B cell (primary cell): ENCODE measurements around the gene THAP8. TPM values are rescaled to one million over a fixed set of nuclear protein-coding genes. Genes with fewer than 3 reads are reported as not detected.
A peak's percentile ranks its signal among the peaks of the same experiment; 100 is the strongest.

Experiments
- ATAC-seq: fragments of 200-7000 bp; cut with Tn5 transposase; one replicate; pipeline ENCODE4 v1.10.0; 2021; ENCODE audit warnings: low read depth, mild to moderate bottlenecking, moderate number of reproducible peaks, moderate library complexity
- CTCF ChIA-PET: fragments of 350-600 bp; sonication (Branson Sonifier 250); formaldehyde crosslinking; loops from one replicate; lab custom pipeline; 2021; ENCODE audit warnings: antibody characterized with exemption, inconsistent platforms; lab: Charles Lee
- POLR2A ChIA-PET: fragments of 350-600 bp; sonication (Branson Sonifier 250); formaldehyde crosslinking; loops from one replicate; lab custom pipeline; 2021; ENCODE audit warnings: antibody characterized with exemption; lab: Charles Lee
- DNase-seq: peaks from one replicate; pipeline ENCODE4 v3.0.0; 2013
- H2AFZ ChIP-seq: 2 replicates; pipeline ENCODE4 v1.6.1; 2012; ENCODE audit warnings: mild to moderate bottlenecking, low read depth, low read length; ENCODE audit not compliant: insufficient read depth, poor library complexity, severe bottlenecking
- H3K27ac ChIP-seq, 2 donors: 1 replicate in 1 of 2; 2 replicates in 1 of 2; pipeline ENCODE4 v1.5.1; 2012 to 2013; ENCODE audit warnings: low read length in 2 of 2, mild to moderate bottlenecking in 2 of 2, moderate library complexity in 1 of 2
- H3K27me3 ChIP-seq, 4 experiments: fragments of 200-600 bp in 1 of 4; sonication (generic) in 1 of 4; replicated peaks in 1 of 4; 1 replicate in 2 of 4; 2 replicates in 2 of 4; pipeline versions ENCODE4 v1.6.1 to v1.7.0; 2013 to 2016; ENCODE audit warnings: low read length in 3 of 4, mild to moderate bottlenecking in 2 of 4, mixed read lengths in 1 of 4, moderate library complexity in 1 of 4; ENCODE audit not compliant: insufficient read depth in 4 of 4, control insufficient read depth in 3 of 4; ENCODE audit errors: control extremely low read depth in 1 of 4
- H3K36me3 ChIP-seq, 2 experiments: replicated peaks in 1 of 2; 1 replicate in 1 of 2; 2 replicates in 1 of 2; pipeline versions ENCODE4 v1.6.1 to v1.7.1; 2013; ENCODE audit warnings: low read length in 1 of 2; ENCODE audit not compliant: insufficient read depth in 2 of 2, control insufficient read depth in 1 of 2; ENCODE audit errors: control extremely low read depth in 1 of 2, extremely low read depth in 1 of 2
- H3K4me1 ChIP-seq, 2 donors: fragments of 200-600 bp in 1 of 2; sonication (generic) in 1 of 2; 1 replicate in 1 of 2; 2 replicates in 1 of 2; pipeline versions ENCODE4 v1.5.1 to v1.6.1; 2013 to 2017; ENCODE audit warnings: low read length in 2 of 2; ENCODE audit not compliant: control insufficient read depth in 2 of 2, insufficient read depth in 2 of 2
- H3K4me2 ChIP-seq: replicated peaks from 2 replicates; pipeline ENCODE3; 2012; ENCODE audit warnings: mild to moderate bottlenecking, low read depth, low read length; ENCODE audit not compliant: poor library complexity, severe bottlenecking
- H3K4me3 ChIP-seq, 5 experiments: fragments of 200-600 bp in 1 of 5; sonication (generic) in 1 of 5; 1 replicate in 3 of 5; 2 replicates in 2 of 5; pipeline versions ENCODE4 v1.5.1 to v1.7.0; 2011 to 2016; ENCODE audit warnings: low read length in 4 of 5, mild to moderate bottlenecking in 4 of 5, low read depth in 2 of 5, control low read depth in 1 of 5, moderate library complexity in 1 of 5; ENCODE audit not compliant: insufficient read depth in 1 of 5; ENCODE audit errors: control extremely low read depth in 1 of 5, extremely low read depth in 1 of 5
- H3K79me2 ChIP-seq: fragments of 200-600 bp; sonication (generic); one replicate; pipeline ENCODE4 v1.6.0; 2016; ENCODE audit warnings: low read length; ENCODE audit not compliant: control insufficient read depth, insufficient read depth
- H3K9ac ChIP-seq: fragments of 200-600 bp; sonication (generic); 2 replicates; pipeline ENCODE4 v1.6.1; 2017; ENCODE audit warnings: mild to moderate bottlenecking, low read length, moderate library complexity
- H3K9me3 ChIP-seq, 3 donors: one replicate each; pipeline versions ENCODE4 v1.6.1 to v1.7.1; 2013; ENCODE audit warnings: low read length in 2 of 3; ENCODE audit not compliant: control insufficient read depth in 2 of 3, insufficient read depth in 1 of 3; ENCODE audit errors: control extremely low read depth in 1 of 3
- H4K20me1 ChIP-seq: 2 replicates; pipeline ENCODE4 v1.6.0; 2012; ENCODE audit warnings: mild to moderate bottlenecking, low read length; ENCODE audit not compliant: insufficient read depth, control insufficient read depth, poor library complexity, severe bottlenecking
- H3K27ac Mint-ChIP-seq: one replicate; pipeline ENCODE4 v1.8.0; 2021; ENCODE audit warnings: mixed read lengths
- H3K27me3 Mint-ChIP-seq: one replicate; pipeline ENCODE4 v1.8.0; 2021; ENCODE audit warnings: mixed read lengths
- H3K4me1 Mint-ChIP-seq: one replicate; pipeline ENCODE4 v1.8.0; 2021; ENCODE audit warnings: mixed read lengths
- H3K4me3 Mint-ChIP-seq: one replicate; pipeline ENCODE4 v1.8.0; 2021; ENCODE audit warnings: mixed read lengths
- H3K9me3 Mint-ChIP-seq: one replicate; pipeline ENCODE4 v1.8.0; 2022; ENCODE audit warnings: mixed read lengths; ENCODE audit not compliant: insufficient read depth
- EZH2 ChIP-seq: IDR thresholded peaks from 2 replicates; pipeline ENCODE4 v1.6.1; 2012; ENCODE audit warnings: borderline replicate concordance, low read depth, mild to moderate bottlenecking, moderate library complexity, low read length; ENCODE audit not compliant: insufficient read depth, poor library complexity, severe bottlenecking
- WGBS: methylation state at CpG from one replicate; pipeline ENCODE4 v1.1.5; 2013; ENCODE audit warnings: missing lambda C conversion rate; ENCODE audit not compliant: insufficient coverage; 5-methylcytosine and 5-hydroxymethylcytosine counted together
- intact Hi-C: fragments of 100-400 bp; cut with micrococcal nuclease; formaldehyde crosslinking; loops from one replicate; pipeline ENCODE4 v1.10.0; 2022
- polyA plus RNA-seq: library from polyadenylated mRNA; depleted of rRNA; stranded (reverse); fragments of >200 nt; gene quantifications from 2 replicates; pipeline ENCODE4 v1.2.3, GENCODE V29; 2012
- total RNA-seq, 2 donors: library from RNA; stranded (reverse); fragments of 120-200 nt in 1 of 2; gene quantifications; 1 replicate in 1 of 2; 2 replicates in 1 of 2; pipeline versions ENCODE4 v1.2.3 to v1.2.4, GENCODE V29; 2013 to 2022
- TF ChIP-seq, protein P1 (sequence below): fragments of 200-600 bp; IDR thresholded peaks from one replicate; pipeline ENCODE4 v1.8.0; 2022; ENCODE audit warnings: antibody characterized with exemption, mild to moderate bottlenecking

Gene THAP8
- total and polyA plus RNA-seq, 2 donors (not counting 1 experiment from before 2014, with no cell fraction given), result 4.5 to 5.7 TPM

DNA sequence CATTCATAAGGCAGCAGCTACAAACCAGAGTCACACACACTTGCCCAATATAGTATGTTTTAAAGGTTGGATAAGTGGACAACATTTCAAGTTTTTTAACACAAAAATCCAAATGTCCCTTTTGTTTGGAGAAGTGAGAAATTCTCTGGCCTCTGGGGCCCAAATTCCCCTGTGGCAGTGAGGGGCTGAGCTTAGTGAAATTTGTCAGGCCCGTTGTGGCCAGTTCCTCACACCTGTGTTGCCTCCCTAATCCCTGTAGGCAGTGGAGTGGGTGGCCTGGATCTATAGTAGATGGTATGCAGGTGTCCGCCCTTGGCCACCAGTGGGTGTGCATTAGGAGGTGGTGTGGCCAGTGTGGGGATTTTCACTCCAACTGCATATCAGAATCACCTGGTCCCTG lies 7.3 kb upstream of the THAP8 start:
- no peak for ATAC-seq
- no peak overlapping the region for H3K4me2 ChIP-seq

DNA sequence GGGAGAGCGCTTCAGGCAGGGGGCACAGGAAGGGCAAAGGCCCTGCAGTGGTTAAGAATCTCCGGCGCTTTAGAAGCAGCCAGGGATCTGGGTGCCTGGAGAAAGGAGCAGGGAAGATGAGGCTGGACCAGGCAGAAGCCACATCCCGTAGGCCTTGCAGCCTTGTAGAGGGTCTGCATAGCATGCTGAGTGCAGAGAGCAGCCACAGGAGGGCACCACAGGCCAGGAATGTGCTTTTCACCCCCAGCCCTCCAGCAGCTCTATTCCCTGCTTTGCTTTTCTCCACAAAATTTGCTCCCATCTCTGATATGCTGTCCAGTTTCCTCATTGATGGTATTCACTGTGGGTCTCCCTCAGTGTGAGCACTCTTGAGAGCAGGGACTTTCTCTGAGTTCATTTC lies 6.3 kb upstream of the THAP8 start:
- H3K79me2 ChIP-seq, result peaks cover 18% of the 10 kb centered on the region
- no peak overlapping the region for H3K9ac ChIP-seq
- no peak overlapping the region for H2AFZ ChIP-seq
- TF ChIP-seq, protein P1, sequence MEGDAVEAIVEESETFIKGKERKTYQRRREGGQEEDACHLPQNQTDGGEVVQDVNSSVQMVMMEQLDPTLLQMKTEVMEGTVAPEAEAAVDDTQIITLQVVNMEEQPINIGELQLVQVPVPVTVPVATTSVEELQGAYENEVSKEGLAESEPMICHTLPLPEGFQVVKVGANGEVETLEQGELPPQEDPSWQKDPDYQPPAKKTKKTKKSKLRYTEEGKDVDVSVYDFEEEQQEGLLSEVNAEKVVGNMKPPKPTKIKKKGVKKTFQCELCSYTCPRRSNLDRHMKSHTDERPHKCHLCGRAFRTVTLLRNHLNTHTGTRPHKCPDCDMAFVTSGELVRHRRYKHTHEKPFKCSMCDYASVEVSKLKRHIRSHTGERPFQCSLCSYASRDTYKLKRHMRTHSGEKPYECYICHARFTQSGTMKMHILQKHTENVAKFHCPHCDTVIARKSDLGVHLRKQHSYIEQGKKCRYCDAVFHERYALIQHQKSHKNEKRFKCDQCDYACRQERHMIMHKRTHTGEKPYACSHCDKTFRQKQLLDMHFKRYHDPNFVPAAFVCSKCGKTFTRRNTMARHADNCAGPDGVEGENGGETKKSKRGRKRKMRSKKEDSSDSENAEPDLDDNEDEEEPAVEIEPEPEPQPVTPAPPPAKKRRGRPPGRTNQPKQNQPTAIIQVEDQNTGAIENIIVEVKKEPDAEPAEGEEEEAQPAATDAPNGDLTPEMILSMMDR, result peak; percentile 23
- no peak for TF ChIP-seq EZH2
- ChIA-PET CTCF (interaction anchor here (0.6 to 1.4 kb wide), 3 partner anchors 67 to 434 kb away, joined by 4 to 7 read pairs (median 5); no protein-coding TSS in a partner anchor), POLR2A (no interaction called here)
- intact Hi-C loops, result no loop called here
- peaks cover 1 to 4% of the 10 kb centered on the region in 2 donors for H3K4me1 ChIP-seq
- no peaks in the 10 kb centered on the region for H3K27me3 Mint-ChIP-seq
- no peaks in the 10 kb centered on the region for H3K9me3 ChIP-seq
- peaks cover 4% of the 10 kb centered on the region for H3K4me1 Mint-ChIP-seq
- H3K27ac ChIP-seq, result no peak overlapping the region
- 93% methylated on average over 4 of the region's 4 CpGs for WGBS
- H3K27ac Mint-ChIP-seq, result no peak overlapping the region
- H3K4me2 ChIP-seq, result no peak overlapping the region
- DNase-seq (peak; percentile 29), ATAC-seq (no peak)
- no peak overlapping the region for H3K4me3 ChIP-seq
- no peaks in the 10 kb centered on the region for H4K20me1 ChIP-seq
- H3K4me3 Mint-ChIP-seq, result no peak overlapping the region
- no peaks in the 10 kb centered on the region for H3K9me3 Mint-ChIP-seq
- no peaks in the 10 kb centered on the region for H3K27me3 ChIP-seq
- H3K36me3 ChIP-seq, result no peaks in the 10 kb centered on the region

More for the DNA sequence above, 7.3 kb upstream of the THAP8 start:
- no peak overlapping the region for H3K27ac ChIP-seq
- H3K27me3 ChIP-seq, result no peaks in the 10 kb centered on the region
- no peak overlapping the region for H3K4me3 Mint-ChIP-seq
- ChIA-PET CTCF (interaction anchor here (1.1 to 1.4 kb wide), 2 partner anchors 66 to 108 kb away, joined by 5 to 7 read pairs; no protein-coding TSS in a partner anchor), POLR2A (no interaction called here)
- no peaks in the 10 kb centered on the region for H3K9me3 ChIP-seq
- intact Hi-C loops, result no loop called here
- no peaks in the 10 kb centered on the region for H3K9me3 Mint-ChIP-seq
- WGBS, result 44% methylated on average over 1 of the region's 2 CpGs
- no peak overlapping the region for H2AFZ ChIP-seq
- H3K4me1 ChIP-seq, result no peaks in the 10 kb centered on the region
- H3K27ac Mint-ChIP-seq, result no peak overlapping the region
- TF ChIP-seq, protein P1, result no peak
- TF ChIP-seq EZH2, result no peak
- no peaks in the 10 kb centered on the region for H3K27me3 Mint-ChIP-seq
- no peaks in the 10 kb centered on the region for H3K4me1 Mint-ChIP-seq
- no peak overlapping the region for H3K4me3 ChIP-seq
- no peaks in the 10 kb centered on the region for H3K36me3 ChIP-seq
- DNase-seq, result no peak
- no peaks in the 10 kb centered on the region for H4K20me1 ChIP-seq
- no peak overlapping the region for H3K9ac ChIP-seq
- peaks cover 18% of the 10 kb centered on the region for H3K79me2 ChIP-seq
